HTERT RPE-1 (cell line): ENCODE measurements around the gene WDR45B.

Experiments
- in situ Hi-C: fragments of 300-500 bp; cut with MboI; formaldehyde crosslinking; loops from 4 replicates; pipeline ENCODE4 v1.14.3; 2020; ENCODE audit warnings: low sequenced_read_pairs

Gene WDR45B

GRCh38 chr17:82633343-82633742 is 14.9 kb downstream of the WDR45B start:
- in situ Hi-C loops, result no loop called here

GRCh38 chr17:82632451-82632850 is 15.8 kb downstream of the WDR45B start:
- in situ Hi-C loops, result no loop called here

GRCh38 chr17:82631544-82631943 is 16.7 kb downstream of the WDR45B start:
- in situ Hi-C loops, result no loop called here

- in situ Hi-C loops, result no loop called here
Observed at GRCh38 chr17:82630212-82630611, 18.0 kb downstream of the WDR45B start.

DNA sequence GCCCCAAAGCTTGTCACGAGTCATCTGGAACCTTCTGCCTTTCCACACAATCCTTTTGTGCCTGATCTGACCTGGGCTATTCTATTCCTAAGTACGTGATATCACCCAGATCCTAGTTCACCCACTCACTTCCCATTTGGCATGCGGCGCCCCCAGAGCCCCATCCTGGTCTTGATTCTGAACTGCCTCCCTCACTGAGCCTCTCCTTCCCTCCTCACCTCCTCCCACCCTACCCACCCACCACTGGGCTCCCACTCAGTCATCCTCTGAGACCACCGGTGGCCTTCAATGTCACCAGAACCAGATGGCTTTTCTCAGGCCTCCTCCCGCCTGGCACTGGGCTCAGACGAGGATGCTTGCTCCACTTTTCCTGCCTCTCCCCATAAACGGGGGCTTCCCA is 18.5 kb downstream of the WDR45B start:
- in situ Hi-C loops, result no loop called here

DNA sequence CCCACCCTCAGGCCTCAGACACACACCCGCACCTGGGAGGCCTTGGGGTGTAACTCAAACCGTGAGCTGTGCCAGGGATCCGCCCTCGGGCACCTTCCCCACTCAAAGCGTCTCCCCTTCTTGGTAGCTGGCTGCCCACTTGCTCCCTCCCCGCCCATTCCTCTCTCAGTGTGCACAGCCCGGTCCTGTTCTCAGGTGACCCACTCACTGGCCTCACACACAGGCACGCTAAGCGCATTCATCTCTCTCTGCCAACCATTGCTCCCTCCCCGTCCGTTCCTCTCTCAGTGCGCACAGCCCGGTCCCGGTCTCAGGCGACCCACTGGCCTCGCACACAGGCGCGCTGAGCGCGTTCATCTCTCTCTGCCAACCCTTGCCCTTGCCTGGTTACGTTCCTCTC is 20.8 kb downstream of the WDR45B start:
- in situ Hi-C loops, result no loop called here

DNA sequence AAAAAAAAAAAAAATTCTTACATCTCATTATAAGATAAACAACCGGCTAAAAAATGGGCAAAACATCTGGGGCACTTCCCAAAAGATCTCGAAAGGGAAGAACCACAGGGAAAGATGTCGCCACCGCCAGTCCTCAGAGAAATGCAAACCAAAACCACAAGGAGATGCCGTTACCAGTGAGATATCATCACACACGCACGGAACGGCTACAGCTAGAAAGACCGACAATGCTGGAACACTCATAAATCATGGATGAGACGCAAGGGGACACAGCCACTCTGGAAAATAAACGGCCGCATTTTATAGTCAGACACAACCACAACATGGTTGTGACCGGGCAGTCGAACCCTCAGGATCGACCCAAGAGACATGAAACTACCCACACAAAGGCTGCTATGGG is 24.5 kb downstream of the WDR45B start:
- in situ Hi-C loops, result no loop called here

DNA sequence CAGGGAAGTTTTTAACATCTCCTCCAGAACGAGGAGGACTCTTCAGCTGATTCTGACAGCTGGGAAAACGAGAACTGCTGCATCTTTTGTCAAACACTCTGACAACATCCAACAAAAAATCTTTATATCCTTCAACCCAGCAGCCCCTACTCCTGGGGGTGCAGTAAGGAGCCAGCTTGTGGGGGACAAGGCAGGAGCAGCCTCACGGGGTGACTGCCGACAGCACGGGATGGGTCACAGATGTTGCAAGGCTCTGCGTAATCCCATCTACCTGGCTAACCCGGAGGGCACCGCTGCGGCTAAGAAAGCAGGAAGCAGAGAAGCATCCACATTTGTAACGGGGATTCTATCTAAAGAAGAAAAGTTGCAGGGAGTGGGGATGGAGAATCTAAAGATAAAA is 28.6 kb downstream of the WDR45B start:
- in situ Hi-C loops, result no loop called here

- in situ Hi-C loops, result no loop called here
Observed at GRCh38 chr17:82619211-82619610, 29.0 kb downstream of the WDR45B start.

- in situ Hi-C loops, result no loop called here
Observed at GRCh38 chr17:82616021-82616711, 32.1 kb downstream of the WDR45B start.

DNA sequence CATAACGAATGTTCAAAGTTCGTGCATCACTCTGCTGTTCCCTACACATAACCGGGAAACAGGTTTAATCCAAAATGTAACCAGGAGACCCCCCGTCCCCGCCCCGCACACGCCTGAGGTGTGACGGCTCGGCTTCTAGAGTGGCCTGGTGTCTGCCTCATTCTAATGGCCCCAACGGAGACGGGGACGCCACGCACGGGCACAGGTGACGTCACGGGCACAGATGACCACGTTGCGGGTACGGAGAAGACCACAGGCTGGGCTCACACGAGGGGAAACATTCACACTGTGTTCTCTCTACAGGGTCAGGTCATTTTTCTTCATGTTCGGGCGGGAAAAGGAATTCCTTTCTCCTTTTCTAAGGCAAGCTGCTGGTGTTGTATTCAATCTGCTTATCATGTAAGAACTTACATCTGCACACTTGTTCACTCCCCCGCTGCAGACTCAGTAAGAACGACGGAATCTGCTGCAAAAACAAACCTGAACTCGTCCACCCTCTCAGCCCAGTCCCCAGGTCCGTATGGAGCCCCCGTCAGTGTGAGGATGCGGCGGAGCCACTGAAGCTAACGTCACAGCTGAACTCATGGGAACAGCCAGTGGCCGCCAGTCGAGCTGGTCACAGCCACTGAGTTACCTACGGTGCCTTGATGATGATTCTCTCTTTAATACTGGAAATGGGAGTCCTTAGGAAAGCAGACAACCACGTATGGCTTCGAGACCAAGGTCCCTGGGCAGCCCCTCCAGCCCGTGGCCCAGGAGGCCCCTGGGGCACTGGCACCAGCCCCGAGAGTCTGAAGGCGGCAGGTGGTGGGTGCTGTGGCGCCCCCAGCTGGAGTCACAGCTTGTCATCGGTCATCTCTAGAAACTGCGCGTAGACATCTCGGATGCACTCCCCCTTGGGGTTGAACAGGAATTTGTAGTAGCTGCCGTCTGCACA is 32.9 kb downstream of the WDR45B start:
- in situ Hi-C loops, result no loop called here

DNA sequence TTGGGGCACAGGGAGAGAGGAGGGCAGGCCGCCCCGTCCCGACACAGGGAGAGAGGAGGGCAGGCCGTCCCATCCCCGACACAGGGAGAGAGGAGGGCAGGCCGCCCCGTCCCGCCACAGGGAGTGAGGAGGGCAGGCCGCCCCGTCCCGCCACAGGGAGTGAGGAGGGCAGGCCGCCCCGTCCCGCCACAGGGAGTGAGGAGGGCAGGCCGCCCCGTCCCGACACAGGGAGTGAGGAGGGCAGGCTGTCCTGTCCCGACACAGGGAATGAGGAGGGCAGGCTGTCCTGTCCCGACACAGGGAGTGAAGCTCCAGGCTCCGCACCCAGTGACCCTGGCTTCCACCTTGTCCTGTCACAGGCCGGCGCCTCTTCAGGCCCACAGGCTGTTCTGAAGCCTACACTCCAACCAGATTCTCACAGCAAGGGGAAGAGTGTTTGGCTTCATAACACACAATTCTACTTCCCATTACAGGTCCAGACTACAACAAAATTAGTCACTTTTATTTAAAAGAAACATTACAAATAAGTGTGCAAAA is 34.1 kb downstream of the WDR45B start:
- in situ Hi-C loops, result no loop called here

DNA sequence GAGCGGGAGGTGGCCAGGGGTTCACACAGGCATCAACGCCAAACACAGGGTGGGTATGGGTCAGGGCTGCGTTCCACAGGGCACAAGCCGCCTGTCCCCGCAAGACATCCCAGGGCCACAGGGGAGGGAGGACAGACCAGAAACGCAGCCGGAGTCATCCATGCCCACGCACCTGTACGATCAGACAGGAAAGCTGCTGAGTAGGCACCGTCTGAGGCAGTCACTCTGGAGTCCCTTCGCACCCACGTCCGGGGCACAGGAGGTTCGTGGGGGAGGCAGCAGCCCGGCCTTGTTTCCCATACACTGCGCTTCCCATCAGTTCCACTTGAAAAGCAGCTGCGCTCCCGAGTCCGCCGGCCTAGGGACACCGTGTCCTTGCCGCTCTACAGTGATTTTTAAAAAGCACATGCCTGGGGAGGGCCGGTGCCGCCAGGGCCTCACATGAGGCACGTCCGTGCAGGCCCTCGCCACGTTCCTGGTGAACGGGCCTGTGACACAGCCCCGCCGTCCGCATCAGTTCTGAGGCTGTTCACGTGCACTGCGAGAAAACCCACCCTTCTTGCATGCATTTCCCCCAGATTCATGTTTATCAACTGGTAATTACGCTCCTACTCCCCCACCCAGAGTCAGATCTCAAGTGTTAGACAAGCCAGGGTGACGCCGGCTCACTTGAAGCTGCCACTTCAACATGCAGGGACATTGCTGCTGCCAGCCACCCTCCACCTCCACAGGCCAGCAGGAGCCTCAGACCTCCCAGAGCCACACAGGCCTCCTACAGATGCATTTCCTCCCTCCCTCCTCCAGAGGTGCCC is 34.8 kb downstream of the WDR45B start:
- in situ Hi-C loops, result no loop called here

DNA sequence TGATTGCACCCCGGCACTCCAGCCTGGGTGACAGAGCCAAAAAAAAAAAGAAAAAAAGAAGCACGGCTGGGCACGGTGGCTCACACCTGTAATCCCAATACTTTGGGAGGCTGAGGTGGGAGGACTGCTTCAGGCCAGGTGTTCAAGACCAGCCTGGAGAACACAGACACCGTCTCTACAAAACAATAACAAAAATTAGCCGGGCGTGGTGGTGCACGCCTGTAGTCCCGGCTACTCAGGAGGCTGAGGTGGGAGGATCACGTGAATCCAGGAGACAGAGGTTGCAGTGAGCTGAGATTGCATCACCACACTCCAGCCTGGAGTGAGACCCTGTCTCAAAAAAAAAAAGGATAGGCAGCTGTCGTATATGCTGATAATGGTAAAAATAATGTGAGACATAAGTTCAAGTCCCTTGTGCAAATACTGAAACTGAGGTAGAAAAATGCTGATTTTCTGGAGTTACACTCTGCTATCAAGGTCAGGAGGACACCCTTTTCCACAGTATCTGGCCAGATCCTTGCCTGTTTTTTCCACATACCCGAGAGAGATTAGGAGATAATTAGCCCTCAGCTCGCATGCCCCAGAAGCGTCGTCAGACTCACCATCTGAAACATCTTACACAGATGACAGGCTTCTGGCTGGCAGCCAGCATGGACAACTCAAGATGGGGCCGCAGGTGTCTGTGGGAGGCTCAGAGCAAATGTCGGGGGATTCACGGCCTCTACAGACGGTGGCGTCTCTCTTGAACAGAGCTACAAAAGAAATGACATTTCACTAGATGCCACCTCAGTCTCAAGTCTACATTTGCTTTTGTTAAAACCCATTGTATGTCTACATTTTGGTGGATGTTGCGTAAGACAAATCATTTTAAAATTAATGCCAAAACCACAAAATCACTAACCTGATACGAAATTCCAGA is 36.8 kb downstream of the WDR45B start:
- in situ Hi-C loops, result no loop called here

DNA sequence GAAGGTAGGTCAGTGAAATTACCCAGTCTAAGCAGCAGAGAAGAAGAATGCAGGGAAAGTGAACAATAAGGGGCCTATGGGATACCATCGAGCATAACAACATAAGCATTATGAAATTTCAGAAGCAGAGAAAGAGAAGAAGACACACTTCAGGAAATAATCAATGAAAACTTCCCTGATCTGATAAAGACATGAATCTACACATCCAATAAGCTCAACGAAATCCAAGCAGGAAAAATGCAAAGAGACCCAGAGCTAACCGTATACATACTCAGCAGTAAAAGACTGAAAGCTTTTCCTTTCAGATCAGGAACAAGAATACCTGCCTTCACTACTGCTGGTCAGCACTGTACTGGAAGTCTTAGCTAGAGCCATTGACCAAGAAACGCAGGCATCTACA is 38.6 kb downstream of the WDR45B start:
- in situ Hi-C loops, result no loop called here

- in situ Hi-C loops, result no loop called here
Observed at GRCh38 chr17:82608816-82609215, 39.4 kb downstream of the WDR45B start.

- in situ Hi-C loops, result no loop called here
Observed at GRCh38 chr17:82605939-82606600, 42.2 kb downstream of the WDR45B start.

- in situ Hi-C loops, result no loop called here
Observed at GRCh38 chr17:82604532-82604931, 43.7 kb downstream of the WDR45B start.

- in situ Hi-C loops, result no loop called here
Observed at GRCh38 chr17:82603981-82604448, 44.2 kb downstream of the WDR45B start.
